Erythroblast (primary cell): ENCODE results near the gene ISG20L2.

Experiments used
- GATA1 ChIP-seq: IDR thresholded peaks from 2 replicates; pipeline ENCODE4 v1.6.1; 2011; ENCODE audit warnings: low read depth, mild to moderate bottlenecking, control low read depth, low read length, moderate library complexity
- POLR2A ChIP-seq: IDR thresholded peaks from 2 replicates; pipeline ENCODE4 v1.6.1; 2011; ENCODE audit warnings: mild to moderate bottlenecking, low read length

DNA sequence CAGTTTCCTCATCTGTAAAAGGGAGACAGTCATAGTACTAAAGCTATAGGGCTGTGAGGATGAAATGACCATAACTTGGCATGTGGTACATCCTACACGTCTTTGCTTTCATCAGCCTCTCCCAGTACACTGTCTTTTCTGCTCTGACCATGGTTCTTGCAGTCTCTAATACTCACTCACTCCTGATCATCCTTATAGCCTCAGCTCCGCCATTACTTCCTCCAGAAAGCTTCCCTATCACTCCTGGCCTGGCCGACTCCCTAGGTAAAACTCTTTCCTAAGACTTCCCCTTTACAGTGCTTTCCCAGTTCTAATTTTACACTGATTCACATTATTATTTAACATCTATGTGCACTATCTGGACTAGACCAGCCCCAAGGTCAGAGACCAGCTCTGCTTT, 17.3 kb upstream of the ISG20L2 start:
- no peak for TF ChIP-seq POLR2A
- TF ChIP-seq GATA1 = no peak
